DMS53 treated with DMSO at 0.1 percent for 48 hours (cell line): ENCODE data around the gene RNF20.
"Not testable (repeated sequence)": the region's sequence is repeated elsewhere in the genome, so short reads cannot be mapped to it uniquely, and the experiment has no call there.

Experiments used
- DNase-seq: peaks from one replicate; lab custom pipeline; 2025; ENCODE audit not compliant: unreplicated experiment; lab: John Stamatoyannopoulos, UW

Gene RNF20

DNA sequence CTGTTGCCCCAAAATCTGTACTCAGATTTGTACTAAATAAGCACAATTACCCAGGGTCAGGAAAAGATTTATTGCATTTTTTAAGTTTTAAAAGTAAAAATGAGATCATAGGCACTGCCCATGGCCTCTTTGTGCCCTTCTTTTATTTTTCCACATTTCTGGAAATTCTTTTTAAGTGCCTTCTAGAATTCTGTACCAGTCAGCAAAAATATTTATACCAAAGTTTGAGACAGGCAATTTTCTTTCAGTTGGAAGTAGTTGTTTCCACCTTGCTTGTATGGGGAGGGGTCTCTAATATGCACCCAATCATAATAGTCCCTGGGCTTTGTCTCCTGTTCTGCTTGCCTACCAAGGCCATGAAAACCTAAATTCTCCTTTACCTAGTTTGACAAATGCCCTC, 5.6 kb upstream of the RNF20 start:
- DNase-seq, result no peak

DNA sequence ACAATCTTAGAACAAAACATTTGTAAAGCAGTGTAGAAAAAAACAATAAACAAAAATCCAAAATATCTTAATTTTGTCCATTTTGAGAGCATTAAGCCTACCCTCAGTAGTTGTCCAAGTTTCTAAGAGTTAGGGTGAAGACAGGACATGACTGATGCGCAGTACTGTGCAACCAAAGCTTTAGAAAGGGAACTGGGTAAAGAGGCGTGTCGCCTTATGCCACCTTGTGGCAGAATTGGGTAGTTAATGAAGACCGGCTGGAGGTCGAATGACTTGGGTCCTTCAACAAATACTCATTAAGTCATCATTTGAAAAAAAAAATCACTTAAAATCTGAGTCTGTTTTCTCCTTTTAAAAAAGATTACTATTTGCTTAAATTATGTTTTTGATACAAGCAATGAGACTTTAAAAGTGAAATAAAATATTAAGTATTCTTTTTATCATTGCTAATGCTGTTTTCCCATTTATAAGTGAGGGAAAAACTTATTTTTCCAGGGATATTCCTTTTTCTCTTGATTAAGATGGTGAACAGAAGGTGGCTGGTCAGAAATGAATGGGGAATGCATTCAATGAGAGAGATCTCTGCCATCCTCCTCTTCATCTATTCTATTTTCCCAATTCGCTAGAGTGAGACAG, 3.5 kb upstream of the RNF20 start:
- DNase-seq, result peak; percentile 44

DNA sequence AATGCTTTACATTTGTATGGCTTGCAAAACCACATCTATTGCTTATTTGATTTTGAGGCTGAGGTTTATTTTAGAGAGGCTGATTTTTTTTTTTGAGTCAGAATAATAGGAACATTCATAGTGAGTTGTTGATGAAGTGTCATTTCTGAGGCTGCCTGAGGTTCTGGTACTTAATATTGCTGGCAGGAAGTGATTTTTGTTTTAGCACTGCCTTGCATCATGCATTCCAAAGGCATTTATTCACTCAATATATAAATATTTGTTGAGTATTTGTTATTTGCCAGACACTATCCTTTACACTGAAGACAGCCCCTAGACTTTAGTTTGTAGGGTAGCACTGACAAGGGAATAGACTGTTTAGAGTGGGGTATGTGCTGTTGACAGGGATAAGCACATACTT, 2.7 kb downstream of the RNF20 start:
- no peak for DNase-seq

DNA sequence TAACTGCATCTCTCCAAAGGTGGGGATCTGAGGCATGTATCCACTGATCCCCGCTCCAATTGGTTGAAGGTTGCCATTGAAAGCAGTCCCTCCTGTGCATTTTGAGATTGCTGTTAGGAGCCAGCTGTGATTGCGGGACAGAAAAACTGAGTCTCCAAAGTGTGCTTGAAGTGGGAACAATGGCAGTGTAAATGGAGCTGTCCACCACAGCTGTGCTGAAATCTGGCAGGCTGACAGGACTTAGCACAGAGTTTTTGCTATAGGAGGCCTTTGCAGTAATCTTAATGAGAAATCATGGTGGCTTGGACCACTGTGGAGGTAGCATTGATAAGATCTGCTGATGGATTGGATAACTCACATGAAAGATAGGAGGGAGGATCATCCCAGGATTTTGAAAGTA, 3.3 kb downstream of the RNF20 start:
- no peak for DNase-seq

DNA sequence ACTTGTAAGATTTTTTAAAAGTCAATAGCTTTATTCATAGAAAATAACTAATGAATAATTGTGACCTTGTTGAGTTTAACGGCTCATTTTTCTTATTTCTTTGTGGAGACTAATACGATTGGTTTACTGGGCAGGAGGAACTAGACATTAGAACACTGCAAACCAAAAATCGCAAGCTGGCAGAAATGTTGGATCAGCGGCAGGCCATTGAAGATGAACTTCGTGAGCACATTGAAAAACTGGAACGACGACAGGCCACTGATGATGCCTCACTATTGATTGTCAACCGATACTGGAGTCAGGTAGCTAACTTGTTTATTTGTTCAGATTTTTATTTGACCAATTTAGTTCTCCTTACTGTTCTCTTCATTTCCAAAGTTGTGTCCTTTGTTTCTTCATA, 6.4 kb downstream of the RNF20 start:
- DNase-seq, result no peak

DNA sequence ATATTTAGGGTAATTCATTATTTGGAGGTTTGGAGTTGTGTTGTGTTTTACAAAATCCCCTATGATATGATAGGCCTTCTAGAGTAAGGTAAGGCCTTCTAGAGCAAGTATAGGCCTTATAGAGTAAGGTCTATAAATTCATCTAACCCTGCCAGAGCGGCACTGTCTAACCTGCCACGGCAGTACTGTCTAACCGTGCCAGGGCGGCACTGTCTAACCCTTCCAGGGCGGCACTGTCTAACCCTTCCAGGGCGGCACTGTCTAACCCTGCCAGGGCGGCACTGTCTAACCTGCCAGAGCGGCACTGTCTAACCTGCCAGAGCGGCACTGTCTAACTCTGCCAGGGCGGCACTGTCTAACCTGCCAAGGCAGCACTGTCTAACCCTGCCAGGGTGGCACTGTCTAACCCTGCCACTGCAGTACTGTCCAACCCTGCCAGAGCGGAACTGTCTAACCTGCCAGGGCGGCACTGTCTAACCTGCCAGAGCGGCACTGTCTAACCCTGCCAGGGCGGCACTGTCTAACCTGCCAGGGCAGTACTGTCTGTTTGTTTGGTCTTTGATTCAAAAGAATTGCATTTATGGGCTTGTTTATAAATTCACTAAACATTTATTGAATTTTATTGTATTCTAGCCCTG, 9.6 kb downstream of the RNF20 start:
- no peak for DNase-seq

DNA sequence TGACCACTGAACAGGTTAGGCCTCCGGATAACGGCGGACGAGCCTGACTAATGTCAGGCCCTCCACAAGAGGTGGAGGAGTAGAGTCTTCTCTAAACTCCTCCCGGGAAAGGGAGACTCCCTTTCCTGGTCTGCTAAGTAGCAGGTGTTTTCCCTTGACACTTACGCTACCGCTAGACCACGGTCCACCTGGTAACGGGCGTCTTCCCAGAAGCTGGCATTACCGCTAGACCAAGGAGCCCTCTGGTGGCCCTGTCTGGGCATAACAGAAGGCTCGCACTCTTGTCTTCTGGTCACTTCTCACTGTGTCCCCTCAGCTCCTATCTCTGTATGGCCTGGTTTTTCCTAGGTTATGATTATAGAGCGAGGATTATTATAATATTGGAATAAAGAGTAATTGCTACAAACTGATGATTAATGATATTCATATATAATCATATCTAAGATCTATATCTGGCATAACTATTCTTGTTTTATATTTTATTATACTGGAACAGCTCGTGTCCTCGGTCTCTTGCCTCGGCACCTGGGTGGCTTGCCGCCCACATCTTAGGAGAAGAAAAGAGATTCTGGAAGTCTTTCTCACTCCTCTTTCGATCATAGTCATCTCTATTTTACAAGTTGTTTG, 15.9 kb downstream of the RNF20 start:
- not testable (repeated sequence) for DNase-seq

DNA sequence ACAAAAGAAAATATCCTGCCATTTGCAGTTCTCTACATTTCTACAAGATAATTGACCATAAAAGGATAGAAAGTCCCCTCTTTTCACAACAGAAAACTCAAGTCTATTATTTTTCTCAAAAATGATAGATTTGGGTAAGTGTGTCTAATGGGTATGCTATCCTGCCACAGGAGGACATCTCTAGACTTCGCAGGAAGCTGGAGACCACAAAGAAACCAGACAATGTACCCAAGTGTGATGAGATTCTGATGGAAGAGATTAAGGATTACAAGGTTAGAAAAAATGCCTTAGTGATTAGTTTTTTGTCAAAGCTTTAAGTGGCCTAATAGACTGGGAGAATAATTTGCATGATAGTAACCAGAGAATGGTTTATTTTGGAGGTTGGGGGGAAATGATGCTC, 28.1 kb downstream of the RNF20 start:
- DNase-seq, result no peak

DNA sequence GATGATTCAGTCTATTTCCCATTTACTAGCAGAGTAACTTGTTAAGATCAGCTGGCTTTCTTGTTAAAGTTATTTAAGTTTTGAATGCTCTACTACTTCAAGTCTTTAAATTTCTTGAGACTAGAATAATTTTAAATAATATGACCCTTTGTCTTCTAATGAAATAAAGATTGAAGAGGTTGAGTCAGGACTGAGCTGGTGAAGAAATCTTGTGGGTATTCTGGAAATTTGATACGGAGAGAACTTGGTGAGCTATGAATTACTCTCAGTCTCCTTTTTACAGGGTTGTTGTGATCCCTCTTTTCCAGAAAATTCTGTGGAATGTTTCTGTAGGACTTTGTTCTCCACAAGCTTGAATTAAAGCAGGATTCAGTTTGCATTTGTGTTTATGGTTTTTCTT, 29.3 kb downstream of the RNF20 start:
- no peak for DNase-seq

DNA sequence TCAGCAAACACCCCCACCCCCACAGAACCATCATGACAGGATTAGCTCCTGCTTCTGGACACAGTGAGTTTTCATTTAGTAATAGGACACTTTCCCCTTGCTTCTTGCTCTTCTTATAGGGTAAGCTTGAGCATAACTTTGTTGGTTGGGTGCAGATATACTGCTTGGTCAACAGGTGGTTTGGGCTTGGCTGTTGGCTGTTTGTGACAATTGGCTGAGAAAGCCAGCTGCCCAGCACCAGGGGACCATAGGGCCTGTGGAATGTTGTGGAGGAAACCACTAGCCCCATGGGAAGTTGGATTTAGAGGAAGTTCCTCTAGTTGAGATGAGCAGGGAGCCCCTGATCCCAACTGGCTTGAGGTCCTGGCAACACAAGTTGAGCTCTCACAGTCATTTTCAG, 30.6 kb downstream of the RNF20 start:
- no peak for DNase-seq

DNA sequence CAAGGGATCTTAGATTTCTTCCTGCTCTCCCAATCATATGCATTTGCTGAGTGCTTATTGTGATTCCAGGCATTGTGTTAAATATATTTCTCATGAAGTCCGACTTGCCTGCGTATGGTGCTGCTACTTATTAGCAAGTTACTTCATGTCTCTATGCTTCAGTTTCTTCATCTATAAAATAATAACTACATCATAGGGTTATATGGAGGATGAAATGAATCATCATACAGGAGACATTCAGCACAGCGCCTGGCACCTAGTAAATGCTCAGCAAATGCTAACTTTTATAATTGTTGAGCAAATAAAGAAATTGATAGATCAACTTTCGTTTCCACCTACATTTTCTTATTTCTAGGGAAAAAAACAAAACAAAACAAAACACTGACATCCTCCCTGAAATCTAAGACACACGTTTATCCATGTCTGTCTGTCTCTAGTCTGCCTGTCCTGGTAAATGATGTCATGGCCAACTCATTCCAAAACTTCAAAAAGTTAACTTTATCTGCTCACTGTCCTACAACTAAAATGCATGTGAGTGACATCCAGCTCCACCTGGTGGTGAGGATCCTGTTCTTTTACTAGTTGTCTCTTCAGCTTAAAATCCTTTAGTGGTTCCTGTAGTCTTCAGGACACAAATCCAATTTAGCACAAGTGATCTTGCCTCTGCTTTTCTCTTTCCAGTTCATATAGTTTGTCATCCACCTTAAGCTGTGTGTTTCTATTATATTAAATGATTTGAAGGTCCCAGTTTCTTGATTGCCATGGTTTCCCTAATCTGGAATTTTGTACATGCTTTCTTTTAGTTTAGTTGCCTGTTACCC, 33.5 kb downstream of the RNF20 start:
- no peak for DNase-seq

DNA sequence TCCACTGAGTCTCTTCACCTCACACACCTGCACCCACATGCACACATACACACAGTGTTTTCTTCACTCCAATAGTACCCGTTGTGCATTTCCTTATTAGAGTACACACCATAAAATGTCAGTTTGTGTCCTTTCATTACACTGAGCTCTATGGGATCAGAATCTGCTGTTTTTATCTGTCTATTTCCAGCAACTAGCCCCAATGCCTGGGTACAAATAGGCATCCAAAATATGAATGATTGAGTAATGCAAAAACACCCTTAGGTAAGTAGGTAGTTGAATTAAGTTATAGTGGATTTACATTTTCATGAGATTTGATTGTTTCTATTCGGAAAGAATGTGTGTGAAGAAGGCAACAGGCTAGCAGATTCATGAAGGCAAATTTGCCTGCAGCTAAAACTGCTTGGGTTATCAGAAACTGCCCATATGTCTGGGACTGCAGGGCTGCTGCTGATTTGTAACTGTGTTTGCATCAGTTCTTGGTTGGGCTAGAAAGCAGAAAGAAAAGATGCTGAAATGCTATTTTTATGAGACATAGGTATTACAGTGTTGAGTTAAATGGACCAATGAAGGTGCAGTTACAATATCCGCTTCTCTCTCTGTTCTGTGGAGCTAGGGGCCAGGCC, 34.2 kb downstream of the RNF20 start:
- DNase-seq, result no peak

DNA sequence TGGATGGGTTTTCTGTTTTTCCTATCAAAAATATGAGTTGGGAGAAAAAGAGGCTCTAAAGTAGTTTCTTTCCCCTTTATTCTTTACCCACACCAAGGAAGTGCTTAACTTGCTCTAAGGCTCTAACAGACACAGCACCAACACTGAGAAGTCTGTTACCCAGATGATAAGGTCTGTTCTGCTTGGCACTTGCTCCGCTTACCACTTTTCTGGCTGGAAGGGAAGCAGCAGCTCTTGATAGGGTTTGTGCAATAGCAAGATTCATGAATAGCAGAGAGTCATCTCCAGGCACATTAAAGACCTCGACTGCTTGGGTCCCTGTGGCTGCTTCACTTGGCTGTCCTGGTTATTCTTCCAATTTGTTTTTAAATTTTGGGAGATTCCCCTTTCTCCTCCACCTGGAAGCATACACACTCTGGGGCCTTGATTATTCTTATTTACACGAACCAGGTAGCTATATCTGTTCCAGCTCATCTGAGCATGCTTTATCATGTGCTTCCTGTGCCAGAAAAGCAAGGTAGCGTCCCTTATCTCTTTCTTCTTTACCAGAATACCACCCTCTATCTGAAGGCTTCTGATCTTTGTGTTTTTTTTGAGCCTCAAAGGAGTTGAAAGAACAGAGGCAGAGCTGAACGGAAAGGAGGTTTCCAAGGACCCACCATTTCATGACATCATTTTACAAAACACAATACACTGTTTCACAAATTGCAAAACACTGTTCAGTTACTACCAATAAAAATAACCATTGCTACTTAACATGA, 36.3 kb downstream of the RNF20 start:
- no peak for DNase-seq

DNA sequence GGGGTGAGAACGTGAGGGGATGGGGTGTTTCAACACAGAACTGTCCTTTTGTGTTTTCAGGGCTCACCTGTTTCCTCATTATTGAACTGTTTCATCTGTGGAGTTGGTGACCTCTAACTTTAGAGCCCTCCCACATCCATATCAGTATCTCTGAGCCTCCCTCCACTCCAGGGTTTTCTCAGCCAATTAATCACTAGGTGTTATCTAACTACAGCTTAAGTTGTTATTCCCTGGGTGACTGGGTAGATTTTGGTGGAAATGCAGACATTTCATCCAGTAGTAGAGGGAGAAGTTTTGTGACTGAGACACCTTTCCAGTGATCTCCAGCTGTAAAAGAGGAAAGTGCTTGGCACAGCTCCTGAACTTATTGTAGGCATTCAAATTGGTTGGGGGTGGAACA, 37.5 kb downstream of the RNF20 start:
- no peak for DNase-seq

DNA sequence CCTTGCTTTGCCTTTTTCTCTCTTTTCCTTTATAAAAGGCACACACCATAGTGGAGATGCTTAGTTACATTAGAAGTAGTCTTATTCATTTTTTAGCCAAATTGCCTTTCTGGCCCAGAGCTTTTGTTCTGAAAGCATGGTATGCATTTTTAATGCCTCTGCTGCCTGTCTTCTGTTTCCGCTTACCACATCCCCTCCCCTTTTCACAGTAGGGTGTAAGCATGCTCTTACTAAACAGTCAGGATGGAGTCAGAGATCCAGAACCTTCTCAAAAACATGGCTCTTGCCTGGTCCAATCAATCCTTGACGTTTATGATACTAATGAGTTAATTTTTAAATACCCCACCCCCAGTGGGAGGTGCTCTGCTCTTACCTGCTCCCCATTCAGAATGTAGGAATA, 38.7 kb downstream of the RNF20 start:
- DNase-seq, result no peak

DNA sequence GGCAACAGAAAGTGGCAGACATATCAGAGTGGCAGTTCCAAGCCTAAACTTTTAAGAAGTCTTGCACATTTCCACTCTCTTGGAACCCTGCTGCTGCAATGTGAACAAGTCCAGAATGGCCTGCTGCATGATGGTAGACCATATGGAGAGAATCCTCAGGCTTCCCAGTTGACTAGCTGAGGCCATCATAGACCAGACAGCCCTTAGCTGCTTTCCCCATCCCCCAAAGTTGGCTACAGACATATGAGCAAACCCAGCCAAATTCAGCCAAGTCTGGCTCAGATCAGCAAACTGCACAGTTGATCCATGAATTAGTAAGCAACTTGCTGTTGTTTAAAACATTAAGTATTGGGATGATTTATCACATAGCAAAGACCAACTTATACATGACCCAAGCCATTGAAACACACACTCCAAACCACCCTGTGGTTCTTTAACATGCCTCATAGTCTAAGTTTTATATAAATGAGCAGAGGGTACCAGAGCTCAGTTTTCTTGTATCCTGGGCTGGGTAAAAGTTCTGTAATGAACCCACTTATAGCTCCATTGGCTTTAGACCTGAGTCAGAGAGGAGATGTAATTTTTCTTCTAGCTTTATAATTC, 41.2 kb downstream of the RNF20 start:
- no peak for DNase-seq

DNA sequence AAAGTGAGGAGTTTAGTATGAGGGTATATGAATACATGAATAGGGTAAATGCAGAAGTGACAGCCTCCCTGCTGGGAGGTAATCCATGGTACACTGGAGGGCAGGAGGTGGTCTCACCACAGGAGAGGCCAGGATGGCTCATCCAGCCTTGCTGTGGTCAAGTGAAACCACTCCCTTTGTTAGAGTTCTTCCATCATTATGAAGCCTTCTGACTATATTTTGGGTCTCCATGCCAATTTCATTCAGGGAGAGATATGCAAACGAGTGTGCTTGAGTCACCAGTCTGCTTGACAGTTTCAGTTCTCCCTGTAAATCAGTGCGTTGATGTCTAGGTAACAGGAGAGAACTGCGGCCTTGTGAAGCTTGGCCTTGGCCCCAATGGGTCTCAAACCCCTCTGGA, 44.7 kb downstream of the RNF20 start:
- no peak for DNase-seq

DNA sequence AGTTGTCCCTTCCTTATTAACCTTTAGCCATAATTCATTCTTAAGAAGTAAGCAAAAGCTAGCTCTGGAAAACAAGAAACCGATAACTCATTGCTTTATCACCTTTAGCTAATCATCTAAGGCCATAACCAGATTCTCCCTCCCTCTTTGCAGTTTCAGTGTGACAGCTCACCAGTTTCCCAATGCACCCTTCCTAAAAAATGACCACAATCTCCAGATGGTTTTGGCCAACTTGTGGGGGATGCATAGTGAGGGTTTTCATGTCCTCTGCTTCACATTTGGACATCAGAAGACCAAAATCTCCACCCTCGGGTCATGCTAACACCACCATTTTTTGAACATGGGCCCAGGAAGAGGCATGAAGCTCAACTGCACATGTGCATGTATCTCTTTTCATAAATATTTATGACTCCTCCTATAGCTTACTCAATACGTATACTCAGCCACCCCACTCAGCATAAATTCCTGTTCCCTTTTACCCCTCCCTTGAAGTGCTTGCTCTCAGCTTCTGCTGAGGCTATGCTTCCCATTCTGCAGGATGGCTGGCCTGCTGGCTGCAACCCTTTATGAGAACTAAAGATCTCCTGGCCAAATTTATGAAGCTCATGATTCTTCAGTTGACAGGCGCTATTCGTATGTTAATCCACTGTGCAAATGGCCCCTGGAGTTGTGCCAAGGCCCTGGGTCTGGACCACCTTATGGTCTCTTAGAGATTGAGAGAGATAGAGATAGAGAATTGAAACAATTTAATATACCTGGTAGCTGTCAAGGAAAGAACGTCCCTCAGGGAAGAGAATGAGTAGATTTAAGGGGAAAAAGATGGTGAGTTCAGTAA, 46.3 kb downstream of the RNF20 start:
- DNase-seq, result no peak

DNA sequence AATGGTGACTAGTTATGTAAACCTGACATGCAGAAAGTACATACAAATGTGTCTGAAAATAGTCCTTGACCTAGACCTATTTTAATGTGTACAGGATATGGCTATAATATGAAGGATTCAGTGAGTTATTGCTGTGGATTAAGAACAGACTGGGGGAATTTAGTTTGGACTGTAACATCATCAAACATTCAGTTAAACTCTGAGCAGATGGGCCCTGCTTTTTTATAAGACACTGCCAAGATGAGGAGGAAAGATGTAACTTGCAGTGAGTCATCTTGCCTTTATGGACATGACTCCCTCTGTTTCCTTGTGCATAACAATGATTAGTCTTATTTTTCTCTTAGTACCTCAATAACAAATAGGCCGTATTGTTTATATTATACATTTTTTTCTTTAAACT, 48.9 kb downstream of the RNF20 start:
- DNase-seq, result no peak
